Myocyte (in vitro differentiated cells): ENCODE data around the gene NLRC3. TPM values are rescaled to one million over a fixed set of nuclear protein-coding genes. Genes with fewer than 3 reads are reported as not detected.

Experiments
- DNase-seq: peaks from one replicate; pipeline ENCODE4 v3.0.0-alpha.2; 2012; ENCODE audit warnings: low read depth
- total RNA-seq: library from RNA; depleted of rRNA; stranded (reverse); fragments of >200 nt; gene quantifications from 2 replicates; pipeline ENCODE4 v1.2.3, GENCODE V29; 2014

The NLRC3 gene
- total RNA-seq, 1 donor from 2014 or later, result not detected

DNA sequence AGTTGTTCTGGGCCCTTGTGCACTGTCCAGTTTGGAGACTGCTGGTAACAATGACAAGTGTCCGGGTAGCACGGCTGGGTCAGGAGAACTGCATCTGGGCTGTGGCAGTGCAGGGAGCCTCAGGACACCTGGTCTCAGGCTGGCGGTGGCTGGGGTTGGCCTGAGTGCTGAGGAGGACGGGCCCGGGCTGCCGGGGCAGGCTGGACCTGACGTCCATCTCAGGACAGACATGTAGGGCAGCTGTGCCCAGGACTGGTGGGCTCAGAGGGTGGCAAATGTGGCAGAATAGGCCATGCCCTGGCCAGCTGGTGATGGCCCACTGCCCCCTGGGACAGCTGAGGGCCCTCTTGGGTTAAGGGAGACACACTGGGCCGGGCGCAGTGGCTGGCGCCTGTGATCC is 4.2 kb upstream of the NLRC3 start:
- no peak for DNase-seq

DNA sequence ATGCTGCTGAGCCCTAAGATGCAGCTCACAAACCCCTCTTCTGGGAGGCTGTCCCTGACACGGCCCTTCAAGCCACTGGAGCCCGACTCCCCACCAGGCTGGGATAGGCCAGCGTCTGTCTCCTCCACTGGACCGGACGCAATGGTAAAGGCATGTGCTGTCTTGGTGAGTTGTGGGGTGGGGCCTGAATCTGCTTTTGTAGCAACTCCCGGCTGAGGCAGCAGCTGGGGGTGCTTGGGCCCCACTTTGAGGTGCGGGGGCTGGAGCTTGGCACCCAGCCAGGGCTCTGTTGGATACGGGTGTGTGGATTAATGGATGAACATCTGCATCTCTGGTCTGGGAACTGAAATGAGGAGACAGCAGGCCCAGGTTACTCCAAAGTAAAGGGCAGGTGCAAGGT is 3.5 kb upstream of the NLRC3 start:
- no peak for DNase-seq

DNA sequence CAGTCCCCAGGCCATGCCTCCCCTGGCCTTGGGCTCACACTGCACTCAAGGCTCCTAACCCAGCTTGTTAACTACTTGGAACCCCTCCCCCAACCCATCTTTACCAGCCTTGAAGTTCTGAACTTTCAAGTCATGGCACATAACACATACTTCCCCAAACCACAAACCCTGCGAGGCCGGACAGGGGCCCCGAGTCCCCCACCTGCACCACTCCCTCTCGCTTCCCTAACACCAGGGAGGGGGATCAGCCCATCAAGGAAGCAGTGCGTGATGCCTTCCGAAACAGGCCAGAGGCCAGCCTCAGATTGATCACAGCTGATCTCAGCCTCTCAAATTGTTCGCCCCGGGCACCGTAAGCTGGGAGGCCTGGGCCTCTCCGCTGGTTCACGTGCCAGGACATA is 3.0 kb upstream of the NLRC3 start:
- no peak for DNase-seq

DNA sequence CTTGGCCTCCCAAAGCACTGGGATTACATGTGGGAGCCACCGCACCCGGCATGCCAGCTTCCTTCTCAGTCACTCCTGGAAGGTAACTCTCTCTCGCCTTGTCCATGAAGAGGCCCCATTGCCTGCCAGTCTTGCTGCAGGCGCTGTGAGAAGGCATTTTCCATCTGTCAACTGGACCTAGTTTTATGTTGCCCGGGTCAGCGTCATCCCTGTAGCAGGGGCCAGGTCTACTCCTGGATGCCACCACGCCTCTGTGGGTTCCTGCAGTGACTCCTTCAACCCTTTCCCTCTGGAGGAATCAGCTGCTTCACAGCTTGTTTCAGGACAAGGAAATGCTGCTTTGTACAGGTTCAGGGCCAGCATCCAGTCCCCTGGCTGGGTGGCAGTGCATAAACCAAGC is 2.6 kb upstream of the NLRC3 start:
- DNase-seq, result no peak

DNA sequence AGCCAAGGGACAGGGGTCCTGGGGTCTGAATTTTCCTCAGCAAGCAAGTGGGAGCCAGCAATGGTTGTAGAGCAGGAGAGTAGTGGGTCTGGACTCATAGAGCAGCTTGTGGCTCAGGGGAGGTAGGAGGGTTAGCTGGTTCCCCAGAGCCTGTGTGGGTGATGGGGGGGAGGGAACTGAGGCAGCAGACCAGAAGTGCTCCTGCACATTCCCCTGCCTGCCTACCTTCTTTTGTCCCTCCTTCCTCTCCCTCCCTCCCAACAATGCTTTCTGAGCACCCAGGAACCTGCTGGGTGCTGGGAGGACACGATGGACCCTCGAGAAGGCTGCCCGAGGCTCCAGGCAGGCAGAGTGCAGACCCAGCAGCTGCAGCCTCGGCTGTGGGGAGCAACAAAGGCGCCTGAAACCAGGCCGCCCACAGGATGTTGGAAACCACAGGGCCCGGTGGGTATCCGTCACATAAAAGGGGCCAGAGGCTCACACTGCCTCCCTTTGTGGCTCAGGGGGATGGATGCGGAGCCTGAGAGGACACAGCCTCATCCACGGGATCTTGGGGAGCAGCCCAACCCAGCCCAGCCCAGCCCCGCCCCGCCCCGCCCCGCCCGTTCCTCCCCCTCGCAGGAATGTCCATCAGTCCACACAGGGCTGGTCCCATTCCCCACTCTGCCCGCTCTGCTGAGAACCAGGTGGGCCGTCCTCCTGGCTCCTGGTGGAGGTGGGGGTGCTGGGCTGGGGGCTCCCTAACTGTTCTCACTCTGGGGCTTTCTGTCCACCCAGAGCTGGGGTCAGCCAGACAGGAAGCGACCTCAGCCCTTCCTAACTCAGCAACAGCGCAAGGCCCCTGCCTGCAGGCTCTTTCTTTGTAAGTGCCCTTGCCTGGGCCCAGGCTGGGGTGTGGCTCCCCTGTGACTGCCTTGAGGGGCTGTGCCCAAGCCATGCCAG is 1.7 kb upstream of the NLRC3 start:
- DNase-seq, result peak; percentile 57

DNA sequence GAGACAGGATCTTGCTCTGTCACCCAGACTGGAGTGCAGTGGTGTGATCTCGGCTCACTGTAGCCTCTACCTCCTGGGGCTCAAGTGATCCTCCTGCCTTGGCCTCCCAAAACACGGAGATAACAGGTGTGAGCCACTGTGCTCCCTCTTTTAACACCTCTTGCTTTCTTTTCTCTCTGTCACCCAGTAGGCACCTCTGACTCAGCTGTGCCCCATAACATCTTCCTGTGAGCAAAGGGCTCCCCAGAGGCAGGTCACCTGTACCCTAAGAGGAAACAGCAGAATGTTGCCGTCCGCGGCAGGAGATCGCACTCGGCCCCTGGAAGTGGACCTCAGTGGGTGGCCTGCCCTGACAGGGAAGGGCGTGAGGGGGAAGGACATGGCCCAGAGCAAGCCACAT is 918 bp upstream of the NLRC3 start:
- DNase-seq, result no peak

DNA sequence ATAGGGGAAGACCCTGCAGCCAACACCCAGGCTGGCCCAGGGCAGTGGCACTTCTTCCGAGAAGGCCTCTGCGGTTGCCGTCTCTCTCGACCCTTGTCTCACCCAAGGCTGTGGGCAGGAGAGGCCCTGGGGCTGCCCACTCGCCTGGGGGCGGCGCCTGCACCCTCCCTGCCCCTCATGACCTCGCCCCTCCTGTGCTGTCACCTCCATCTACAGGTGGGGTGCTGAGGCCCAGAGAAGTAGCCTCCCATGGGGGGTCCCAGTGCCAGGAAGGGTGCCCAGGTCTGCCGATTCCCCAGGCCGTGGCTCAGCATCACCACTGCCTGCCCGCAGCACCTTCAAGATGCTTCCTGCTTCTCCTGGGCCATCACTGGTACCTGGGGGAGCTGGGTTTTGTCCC is 992 bp downstream of the NLRC3 start:
- no peak for DNase-seq

DNA sequence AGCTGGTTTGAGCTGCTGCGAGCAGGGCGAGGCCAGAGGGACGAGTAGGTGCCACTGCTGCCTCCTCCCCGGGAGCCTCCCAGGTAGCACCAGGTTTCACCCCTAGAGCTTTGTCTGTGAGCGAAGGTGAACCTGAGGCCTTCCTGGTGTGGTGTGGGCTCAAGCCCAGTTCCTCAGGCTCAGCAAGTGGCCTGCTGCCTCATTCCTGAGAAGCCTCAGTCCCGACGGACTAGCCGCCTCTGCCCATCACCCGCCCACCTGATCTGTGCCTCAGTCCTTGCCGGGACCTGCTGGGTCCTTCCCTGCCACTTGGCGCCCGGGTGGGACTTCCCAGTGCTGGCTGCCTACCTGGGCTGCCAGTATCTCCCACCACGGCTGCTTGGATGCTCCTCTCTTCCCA is 1.7 kb downstream of the NLRC3 start:
- DNase-seq, result no peak

DNA sequence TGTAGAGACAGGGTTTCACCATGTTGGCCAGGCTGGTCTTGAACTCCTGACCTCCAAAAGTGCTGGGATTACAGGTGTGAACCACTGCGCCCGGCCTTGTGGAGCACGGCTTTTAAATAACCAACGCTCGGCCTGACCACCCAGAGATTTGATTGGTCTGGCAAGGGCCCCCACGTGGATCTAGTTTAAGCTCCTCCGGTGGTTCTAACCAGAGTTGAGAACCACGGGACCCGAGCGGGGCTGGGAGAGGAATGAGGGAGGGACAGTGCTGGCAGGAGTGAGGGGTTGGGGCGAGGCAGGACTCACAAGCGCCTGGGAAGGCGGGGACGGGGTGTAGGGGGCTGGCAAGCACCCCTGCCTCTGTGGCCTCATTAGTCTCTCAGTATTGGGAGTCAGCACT is 3.0 kb downstream of the NLRC3 start:
- DNase-seq, result no peak

DNA sequence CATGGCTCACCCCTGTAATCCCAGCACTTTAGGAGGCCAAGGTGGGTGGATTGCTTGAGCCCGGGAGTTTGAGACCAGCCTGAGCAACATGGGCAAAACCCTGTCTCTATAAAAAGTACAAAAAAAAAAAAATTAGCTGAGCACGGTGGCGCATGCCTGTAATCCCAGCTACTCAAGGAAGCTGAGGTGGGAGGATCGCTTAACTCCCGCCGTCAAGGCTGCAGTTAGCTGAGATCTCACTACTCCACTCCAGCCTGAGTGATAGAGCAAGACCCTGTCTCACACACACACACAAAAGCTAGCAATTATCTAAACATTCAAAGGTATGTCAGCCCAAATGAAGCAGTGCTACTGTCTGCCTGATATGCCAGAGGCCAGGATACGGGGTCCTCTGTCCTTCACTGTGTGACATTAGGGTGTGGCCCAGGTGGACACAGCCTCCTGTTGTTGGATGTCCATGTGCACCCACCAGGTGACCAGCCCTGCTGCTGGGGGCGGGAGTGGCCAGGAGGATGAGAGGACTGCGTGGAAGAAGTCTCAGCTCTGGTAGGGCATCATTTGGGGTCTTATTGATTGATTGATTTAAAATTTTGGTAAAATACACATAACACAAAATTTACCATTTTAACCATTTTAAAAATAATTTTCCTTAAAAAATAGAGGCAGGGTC is 3.9 kb downstream of the NLRC3 start:
- no peak for DNase-seq

DNA sequence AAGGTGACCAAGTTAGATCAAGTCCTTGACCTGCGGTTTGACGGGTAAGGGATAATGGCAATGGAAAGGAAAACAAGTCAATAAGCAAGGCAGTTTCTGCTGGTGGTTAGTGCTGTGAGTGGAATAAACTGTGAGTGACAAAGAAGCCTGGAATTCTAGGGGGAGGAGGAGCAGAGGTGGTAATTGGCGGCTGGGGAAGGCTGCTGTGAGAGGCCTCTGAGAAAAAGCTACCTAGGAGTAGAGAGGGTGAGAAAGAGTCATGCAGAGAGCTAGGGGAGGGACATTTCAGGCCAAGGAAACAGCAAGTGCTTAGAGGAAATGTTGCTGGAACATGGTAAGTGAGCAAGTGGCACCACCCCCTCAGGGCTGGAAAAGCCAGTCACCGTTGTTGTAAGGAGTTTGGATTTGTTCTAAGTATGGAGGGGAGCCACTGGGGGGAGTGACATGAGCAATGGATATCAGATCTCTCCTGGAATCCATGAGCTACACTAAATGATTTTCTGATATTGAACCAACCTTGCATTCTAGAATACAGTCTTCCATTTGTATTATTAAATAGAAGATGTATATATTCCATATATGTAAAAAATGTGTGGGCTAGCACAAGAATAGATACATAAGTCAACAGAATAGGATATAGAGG is 6.7 kb downstream of the NLRC3 start:
- no peak for DNase-seq

DNA sequence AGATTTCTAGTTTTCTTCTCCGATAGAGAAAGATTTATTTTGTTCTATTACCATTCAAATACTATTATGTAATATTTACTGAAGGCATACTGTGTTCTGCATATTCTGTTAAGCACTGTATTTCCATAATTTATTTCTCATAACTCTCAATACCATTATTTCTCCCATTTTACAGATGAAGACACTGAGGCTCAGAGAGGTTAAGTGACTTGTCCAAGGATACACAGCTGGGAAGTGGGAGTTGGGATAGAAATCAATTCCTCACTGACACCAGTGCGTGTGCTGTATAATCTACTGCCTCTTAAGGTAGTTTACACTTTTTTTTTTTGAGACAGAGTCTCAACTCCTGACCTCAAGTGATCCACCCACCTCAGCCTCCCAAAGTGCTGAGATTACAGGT is 7.4 kb downstream of the NLRC3 start:
- DNase-seq, result no peak

DNA sequence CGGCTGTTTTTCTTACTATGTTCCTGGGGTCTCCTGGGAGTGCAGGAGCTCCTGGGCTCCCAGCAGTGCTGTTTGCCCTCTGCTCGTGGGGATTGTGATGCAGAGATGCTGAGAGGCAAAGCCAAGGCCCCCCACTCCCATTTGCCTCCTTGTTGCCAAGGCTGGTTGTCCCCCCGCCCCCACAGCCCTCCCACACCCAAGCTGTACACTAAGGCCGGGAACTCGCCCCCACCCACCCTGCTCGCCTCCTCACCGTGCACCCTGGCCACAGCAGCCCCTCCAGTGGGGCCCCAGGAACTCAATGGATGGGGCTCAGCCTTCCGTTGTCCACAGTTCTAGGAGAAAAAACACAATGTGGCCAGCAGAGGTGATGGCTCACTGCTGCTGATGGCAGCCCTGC is 10.2 kb downstream of the NLRC3 start:
- no peak for DNase-seq

DNA sequence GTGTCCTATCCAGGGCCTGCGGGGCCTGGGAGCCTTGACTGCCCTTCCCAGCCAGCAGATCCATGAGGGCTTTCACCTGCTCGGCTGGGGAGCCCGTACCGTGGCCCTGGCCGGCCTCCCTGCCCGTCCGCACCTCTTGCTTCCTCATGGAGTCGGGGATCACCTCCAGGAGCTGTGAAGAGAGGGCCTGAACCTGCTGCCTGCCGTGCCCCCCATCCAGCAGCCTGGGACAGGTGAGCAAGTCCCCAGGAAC is 12.4 kb downstream of the NLRC3 start:
- no peak for DNase-seq

DNA sequence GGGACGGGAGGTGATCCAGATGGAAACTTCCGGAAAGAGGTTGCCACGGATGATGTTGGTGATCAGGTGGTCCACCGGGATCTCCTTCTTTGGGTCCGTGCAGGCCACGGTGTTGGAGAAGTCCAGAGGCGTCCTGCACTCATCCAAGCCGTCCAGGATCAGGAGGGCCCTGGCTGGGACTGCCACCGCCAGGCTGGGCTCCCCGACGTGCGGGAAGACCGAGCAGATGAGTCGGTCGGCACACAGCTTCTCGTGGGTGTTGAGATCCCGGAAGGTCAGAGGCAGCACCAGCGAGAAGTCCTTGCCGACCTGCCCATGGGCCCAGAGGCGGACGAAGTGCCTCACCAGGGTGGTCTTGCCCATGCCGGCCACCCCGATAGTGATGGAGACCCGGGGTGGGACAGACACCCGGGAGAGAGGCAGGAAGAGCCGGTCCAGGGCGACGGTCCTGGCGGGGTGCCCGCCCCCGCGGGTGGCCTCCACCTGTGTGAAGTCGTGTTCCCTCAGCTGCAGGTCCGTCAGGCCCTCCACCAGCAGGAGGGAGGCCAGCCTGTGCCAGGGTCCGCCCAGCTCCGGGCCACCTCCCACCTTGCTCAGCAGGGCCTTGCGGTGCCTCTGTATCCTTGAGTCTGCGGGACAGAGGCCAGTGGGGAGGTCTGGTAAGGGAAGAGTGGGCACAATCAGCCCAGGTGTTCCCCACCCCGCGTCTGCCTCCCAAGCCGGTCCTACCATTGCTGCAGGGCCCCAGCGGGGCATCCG is 12.9 kb downstream of the NLRC3 start:
- DNase-seq, result no peak

DNA sequence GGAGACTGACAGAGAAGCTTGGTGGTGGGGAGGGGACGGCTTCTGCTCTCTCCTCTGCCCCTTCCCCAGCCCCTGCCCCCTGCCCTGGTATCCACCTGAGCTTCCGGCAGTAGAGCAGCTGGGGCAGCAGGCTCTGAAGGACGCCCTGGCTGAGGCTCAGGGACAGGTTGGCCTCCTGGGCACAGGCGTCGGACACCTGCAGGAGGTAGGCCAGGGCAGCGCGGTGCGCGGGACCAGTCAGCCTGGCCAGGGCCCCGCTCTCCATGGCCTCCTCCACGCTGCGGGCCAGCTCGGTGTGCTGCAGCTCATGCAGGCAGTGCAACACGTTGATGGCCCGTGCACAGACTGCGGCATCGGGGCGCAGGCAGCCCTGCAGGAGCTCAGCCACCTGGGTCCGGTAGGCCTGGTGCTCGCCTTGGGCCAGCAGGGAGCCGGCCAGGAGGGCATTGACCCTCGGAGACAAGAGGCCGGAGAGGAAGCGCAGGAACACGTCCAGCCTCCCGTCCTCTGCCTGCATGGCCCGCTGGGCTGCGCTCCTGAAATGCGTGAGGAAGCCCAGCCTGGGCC is 14.2 kb downstream of the NLRC3 start:
- no peak for DNase-seq

DNA sequence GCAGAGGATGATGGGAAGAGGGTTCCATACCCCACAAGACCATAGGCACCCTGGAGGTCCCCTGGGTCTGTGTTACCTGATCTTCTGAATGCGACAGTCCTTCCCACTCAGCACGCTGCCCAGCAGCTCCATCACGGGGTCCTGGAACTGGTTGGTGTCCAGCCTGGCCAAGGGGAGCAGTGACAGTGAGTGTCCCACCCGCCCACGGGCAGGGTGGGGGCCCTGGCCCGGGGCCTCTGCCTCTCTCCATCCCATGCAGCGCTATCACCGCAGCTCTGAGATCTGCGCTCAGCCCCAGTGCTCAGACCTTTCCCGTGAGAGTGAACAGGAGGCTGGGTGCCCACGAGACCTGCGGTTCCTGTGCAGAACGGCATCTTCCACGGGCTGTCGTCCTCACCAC is 15.6 kb downstream of the NLRC3 start:
- no peak for DNase-seq

DNA sequence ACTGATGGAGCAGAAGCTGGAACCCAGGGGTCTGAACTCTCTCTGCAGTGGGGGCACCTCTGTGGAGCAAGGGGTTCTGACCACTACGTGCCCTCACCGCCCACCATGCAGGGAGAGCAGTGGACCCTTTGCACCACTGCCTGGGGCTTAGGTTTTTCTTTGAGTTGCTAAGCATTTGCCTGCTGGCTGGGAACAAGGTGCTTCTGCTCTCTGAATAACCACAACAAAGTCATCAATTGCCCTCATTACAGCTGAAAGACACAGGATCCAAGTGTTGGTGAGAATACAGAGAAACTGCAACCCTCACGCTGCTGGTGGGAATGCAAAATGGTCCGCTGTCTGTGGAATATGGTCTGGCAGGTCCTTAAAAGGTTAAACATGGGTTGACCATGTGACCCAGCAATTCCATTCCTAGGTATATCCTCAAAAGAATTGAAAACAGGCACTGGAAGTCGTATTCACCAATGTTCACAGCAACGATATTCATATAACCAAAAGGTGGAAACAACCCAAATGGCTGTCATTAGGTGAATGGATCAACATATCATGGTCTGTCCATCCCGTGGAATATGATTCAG is 22.8 kb downstream of the NLRC3 start:
- DNase-seq, result no peak

DNA sequence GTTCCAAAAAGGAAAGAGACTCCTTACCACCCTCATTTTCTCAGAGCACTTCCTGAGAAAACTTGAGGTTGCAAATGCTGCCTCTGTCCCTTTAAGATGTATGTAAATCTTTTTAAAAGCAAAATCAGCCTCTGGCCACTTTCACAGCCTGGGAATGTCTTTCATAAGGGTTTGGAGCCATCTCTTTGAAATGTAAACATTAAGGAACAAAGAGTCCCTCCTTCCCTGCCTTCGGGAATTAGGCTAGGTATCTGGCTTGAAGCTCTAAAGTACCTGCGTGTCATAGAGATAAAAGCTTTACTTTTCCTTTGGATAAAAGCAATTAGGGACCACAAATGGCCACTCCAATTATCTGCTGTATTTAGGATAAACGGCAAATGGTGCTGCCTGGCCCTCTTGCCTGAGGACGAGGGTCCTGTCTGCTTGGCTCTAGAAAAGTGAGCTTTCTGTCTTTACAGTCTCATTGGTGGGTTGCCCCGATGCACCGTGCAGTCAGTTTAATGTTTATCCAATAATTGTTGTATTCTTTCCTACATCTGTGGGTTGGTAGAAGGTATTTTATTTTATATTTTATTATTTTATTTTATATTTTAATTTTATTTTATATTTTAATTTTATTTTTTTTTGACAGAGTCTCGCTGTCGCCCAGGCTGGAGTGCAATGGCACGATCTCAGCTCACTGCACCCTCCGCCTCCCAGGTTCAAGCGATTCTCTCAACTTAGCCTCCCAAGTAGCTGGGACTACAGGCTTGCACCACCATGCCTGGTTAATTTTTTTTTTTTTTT is 23.9 kb downstream of the NLRC3 start:
- no peak for DNase-seq
